Psoas muscle (tissue), 8 donors: ENCODE data around the gene CPVL. TPM values are rescaled to one million over a fixed set of nuclear protein-coding genes. Genes with fewer than 3 reads are reported as not detected.
A peak's percentile ranks its signal among the peaks of the same experiment; 100 is the strongest.

ENCODE experiments used
- ATAC-seq, 4 donors: fragments of 200-7000 bp; cut with Tn5 transposase; one replicate each; pipeline ENCODE4 v1.9.1; 2020; ENCODE audit warnings: moderate library complexity in 3 of 4, mild to moderate bottlenecking in 2 of 4
- DNase-seq, 2 donors: peaks; one replicate each; pipeline ENCODE4 v3.0.0-alpha.2; 2020
- H3K27ac ChIP-seq: fragments of 200-600 bp; one replicate; pipeline ENCODE4 v1.8.0; 2022
- H3K27me3 ChIP-seq, 3 donors: fragments of 200-600 bp in 1 of 3; one replicate each; pipeline versions ENCODE4 v1.6.1 to v1.8.0; 2013 to 2022; ENCODE audit warnings: low read length in 2 of 3, mild to moderate bottlenecking in 2 of 3, moderate library complexity in 1 of 3; ENCODE audit not compliant: insufficient read depth in 3 of 3
- H3K36me3 ChIP-seq, 2 donors: fragments of 200-600 bp in 1 of 2; one replicate each; pipeline versions ENCODE4 v1.6.1 to v1.8.0; 2013 to 2022; ENCODE audit warnings: low read depth in 1 of 2, mild to moderate bottlenecking in 1 of 2, moderate library complexity in 1 of 2; ENCODE audit not compliant: insufficient read depth in 1 of 2
- H3K4me1 ChIP-seq: fragments of 200-600 bp; one replicate; pipeline ENCODE4 v1.8.0; 2022
- H3K4me3 ChIP-seq: fragments of 200-600 bp; one replicate; pipeline ENCODE4 v1.8.0; 2022; ENCODE audit warnings: mild to moderate bottlenecking
- H3K9me3 ChIP-seq: fragments of 200-600 bp; one replicate; pipeline ENCODE4 v1.8.0; 2022
- WGBS, 3 donors: extraction: QIAGEN DNeasy Blood & Tissue Kit; methylation state at CpG; one replicate each; pipeline versions ENCODE4 v1.1.6 to v1.1.7; 2013; 5-methylcytosine and 5-hydroxymethylcytosine counted together
- intact Hi-C, 2 donors: fragments of 100-400 bp; cut with DNase I; formaldehyde crosslinking; loops; one replicate each; pipeline versions ENCODE4 v1.11.0 to v1.14.2; 2022
- long read RNA-seq, 2 donors: library from polyadenylated mRNA; unstranded; transcript quantifications; one replicate each; pipeline ENCODE4 v2.0.0, GENCODE V29; 2021
- polyA plus RNA-seq, 3 donors: library from polyadenylated mRNA; stranded (reverse); fragments of 200-250 nt; gene quantifications; one replicate each; pipeline ENCODE4 v1.2.3, GENCODE V29; 2013
- total RNA-seq, 4 donors: library from RNA; stranded (reverse); fragmentation: NEBNext Ultra II Directional in 2 of 4; extraction: Animal tissue kit (Norgen Biotek cat#: 25700) in 2 of 4; gene quantifications; one replicate each; pipeline versions ENCODE4 v1.2.1 to v1.2.4, GENCODE V29; 2021 to 2023
- TF ChIP-seq, protein P1 (sequence below): fragments of 200-600 bp; IDR thresholded peaks from one replicate; pipeline ENCODE4 v1.8.0; 2022; ENCODE audit warnings: antibody characterized with exemption
- donor health status: healthy with polysubstance abuse.
- donor health status: DM: no; HTN: no; CAD: no; lungs with moderate emphysema.
- donor health status: Bipolar disorder and iron deficiency.
- donor health status: healthy.
- donor health status: DM: yes; HTN: yes; CAD: no.
- donor health status: DM: no; HTN: no; CAD: no.
- donor health status: DM: no; HTN: no; CAD: no.
- donor health status: DM: yes; HTN: yes; CAD: no.

The CPVL gene
- total RNA-seq: 10 to 100 TPM in 2 of 4 donors, 1 to 10 TPM in 2; 6.1 to 49.6 (median 16.8) TPM
- 1 to 10 TPM; 1.6 to 5.5 (median 2.8) TPM for polyA plus RNA-seq
- long read RNA-seq, donor 1, transcript CPVL-201 (13 exons, 2,091 nt): major isoform, 7 of 10 reads
- long read RNA-seq, donor 1, partial matches to known transcripts: 2 of 10 reads
- long read RNA-seq, donor 1, other reads (novel, unspliced or antisense): 1 of 10 reads
- long read RNA-seq, donor 2, transcript CPVL-201 (13 exons, 2,091 nt): major isoform, 11 of 19 reads
- long read RNA-seq, donor 2, partial matches to known transcripts: 3 of 19 reads
- long read RNA-seq, donor 2, other reads (novel, unspliced or antisense): 5 of 19 reads

DNA sequence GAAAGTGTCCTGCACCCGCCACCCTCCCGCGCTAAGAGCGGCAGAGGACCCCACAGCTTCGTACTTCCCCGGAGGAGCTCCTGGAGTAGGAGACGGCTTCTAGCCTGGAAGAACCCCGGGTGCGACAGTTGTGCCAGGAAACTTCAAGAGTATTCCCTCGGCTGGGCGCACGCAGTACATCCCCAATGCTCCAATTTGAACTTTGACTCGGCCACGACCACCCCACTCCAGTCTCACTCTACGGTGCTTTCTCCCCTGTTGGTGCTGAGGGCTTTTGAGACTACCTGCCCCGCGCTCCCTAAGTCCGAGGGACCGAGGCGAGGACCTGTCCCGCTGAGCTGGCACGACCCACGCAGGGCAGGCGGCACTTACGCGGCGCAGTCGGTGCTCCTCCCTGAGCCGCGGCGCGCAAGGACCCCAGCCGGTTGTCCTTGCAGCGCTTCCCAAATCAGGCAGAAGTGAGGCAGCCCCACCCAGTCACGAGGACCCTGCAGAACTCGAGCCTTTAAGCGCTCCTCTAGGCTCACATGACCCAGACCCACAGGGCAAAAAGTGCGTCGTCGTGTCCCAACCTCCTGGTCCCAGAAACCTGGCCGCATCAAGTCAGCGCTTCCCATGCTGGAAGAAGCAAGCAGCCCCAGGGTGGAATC lies at the start of gene CPVL:
Gene CPVL, minus strand, starts transcription at position 481 of the 650 bp plus-strand sequence. CDS start 25,476 bp downstream, outside the sequence.
- Histone ChIP-seq H3K9me3 (no peaks in the 10 kb centered on the region), H3K4me1 (peaks cover 13% of the 10 kb centered on the region), H3K36me3 (no peaks in the 10 kb centered on the region), H3K27ac (peak within 1 kb of the TSS; percentile 68), H3K4me3 (peak within 1 kb of the TSS; percentile 71), H3K27me3 (no peaks in the 10 kb centered on the region)
- WGBS, 3 donors: 1 to 4% (median 2%) methylated on average over 42 of the region's 42 CpGs
- TF ChIP-seq, protein P1, sequence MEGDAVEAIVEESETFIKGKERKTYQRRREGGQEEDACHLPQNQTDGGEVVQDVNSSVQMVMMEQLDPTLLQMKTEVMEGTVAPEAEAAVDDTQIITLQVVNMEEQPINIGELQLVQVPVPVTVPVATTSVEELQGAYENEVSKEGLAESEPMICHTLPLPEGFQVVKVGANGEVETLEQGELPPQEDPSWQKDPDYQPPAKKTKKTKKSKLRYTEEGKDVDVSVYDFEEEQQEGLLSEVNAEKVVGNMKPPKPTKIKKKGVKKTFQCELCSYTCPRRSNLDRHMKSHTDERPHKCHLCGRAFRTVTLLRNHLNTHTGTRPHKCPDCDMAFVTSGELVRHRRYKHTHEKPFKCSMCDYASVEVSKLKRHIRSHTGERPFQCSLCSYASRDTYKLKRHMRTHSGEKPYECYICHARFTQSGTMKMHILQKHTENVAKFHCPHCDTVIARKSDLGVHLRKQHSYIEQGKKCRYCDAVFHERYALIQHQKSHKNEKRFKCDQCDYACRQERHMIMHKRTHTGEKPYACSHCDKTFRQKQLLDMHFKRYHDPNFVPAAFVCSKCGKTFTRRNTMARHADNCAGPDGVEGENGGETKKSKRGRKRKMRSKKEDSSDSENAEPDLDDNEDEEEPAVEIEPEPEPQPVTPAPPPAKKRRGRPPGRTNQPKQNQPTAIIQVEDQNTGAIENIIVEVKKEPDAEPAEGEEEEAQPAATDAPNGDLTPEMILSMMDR: no peak
- ATAC-seq (peak; percentile 59 to 74 (median 68)), DNase-seq (peak; percentile 55 to 71)
- intact Hi-C loops: no loop called here

DNA sequence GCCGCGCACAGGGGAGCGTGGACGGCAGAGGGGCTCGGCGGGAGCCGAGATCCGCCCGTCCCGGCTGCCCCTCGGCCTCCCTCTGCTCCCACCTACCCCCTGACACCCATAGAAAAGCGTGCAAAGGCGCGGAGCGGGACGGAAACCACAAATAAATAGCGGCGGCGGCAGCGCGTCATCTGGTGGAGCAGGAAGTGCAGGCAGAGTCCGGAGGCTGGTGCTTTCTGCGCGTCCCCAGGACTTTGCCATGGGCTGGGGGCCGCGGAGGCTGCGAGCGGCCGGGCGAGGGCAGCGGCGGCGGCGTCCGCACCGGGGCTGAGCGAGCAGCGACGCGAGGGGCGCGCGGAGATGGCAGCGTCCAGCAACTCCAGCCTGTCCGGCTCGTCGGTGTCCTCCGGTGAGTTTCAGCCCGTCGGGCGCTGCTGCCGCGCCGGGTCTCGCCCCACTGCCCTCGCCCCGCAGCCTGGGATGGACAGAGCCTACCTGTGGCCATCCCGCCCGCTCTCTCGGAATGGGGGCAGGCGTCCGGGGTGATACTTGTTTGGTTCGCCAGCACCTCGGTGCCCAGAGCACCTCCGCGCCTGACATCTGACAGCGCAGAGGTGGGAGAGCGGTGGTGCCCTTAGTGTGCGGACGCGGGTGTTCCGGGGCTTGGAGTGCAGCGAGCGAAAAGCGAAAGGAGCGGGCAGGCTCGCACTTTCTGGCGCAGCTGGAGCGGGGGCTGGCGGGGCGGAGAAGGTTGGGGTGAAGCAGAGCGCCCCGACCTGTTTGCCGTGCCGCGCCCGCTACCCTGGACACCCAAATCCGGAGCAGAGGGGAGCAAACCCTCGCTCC lies 48.5 kb upstream of the CPVL start, which contains the start of gene CHN2:
Gene CHN2, plus strand, starts transcription at position 182 of the 834 bp plus-strand sequence.
- H3K4me3 ChIP-seq: peak within 1 kb of the TSS; percentile 71
- no peaks in the 10 kb centered on the region for H3K9me3 ChIP-seq
- no peaks in the 10 kb centered on the region for H3K36me3 ChIP-seq
- TF ChIP-seq, protein P1: no peak
- H3K27ac ChIP-seq: no peak within 1 kb of the TSS
- WGBS, 3 donors: 0 to 1% (median 0%) methylated on average over 80 to 89 of the region's 89 CpGs
- DNase-seq (peak; percentile 58 to 71), ATAC-seq (peak; percentile 73 to 83 (median 74))
- H3K27me3 ChIP-seq: peaks cover 0 to 2% (median 0%) of the 10 kb centered on the region in 3 donors
- intact Hi-C loops: loop anchor here in 1 of 2 donors (5.0 kb wide), 1 partner anchor 212 kb away; no protein-coding TSS in a partner anchor
- H3K4me1 ChIP-seq: peaks cover 4% of the 10 kb centered on the region

- peak overlapping the region; percentile 71 for H3K4me3 ChIP-seq
- H3K27ac ChIP-seq: no peak overlapping the region
- no peaks in the 10 kb centered on the region for H3K9me3 ChIP-seq
- peaks cover 4% of the 10 kb centered on the region for H3K4me1 ChIP-seq
- 1 to 4% (median 3%) methylated on average over 20 to 40 of the region's 40 CpGs for WGBS, 3 donors
- DNase-seq (peak in 1 of 2 donors; percentile 21), ATAC-seq (peak; percentile 19 to 62 (median 39))
- TF ChIP-seq, protein P1: no peak
- intact Hi-C loops: loop anchor here in 1 of 2 donors (5.0 kb wide), 1 partner anchor 213 kb away; no protein-coding TSS in a partner anchor
- no peaks in the 10 kb centered on the region for H3K36me3 ChIP-seq
- H3K27me3 ChIP-seq: peaks cover 0 to 2% (median 0%) of the 10 kb centered on the region in 3 donors
These were observed 47.9 kb upstream of the CPVL start for GRCh38 chr7:29194206-29194593.

DNA sequence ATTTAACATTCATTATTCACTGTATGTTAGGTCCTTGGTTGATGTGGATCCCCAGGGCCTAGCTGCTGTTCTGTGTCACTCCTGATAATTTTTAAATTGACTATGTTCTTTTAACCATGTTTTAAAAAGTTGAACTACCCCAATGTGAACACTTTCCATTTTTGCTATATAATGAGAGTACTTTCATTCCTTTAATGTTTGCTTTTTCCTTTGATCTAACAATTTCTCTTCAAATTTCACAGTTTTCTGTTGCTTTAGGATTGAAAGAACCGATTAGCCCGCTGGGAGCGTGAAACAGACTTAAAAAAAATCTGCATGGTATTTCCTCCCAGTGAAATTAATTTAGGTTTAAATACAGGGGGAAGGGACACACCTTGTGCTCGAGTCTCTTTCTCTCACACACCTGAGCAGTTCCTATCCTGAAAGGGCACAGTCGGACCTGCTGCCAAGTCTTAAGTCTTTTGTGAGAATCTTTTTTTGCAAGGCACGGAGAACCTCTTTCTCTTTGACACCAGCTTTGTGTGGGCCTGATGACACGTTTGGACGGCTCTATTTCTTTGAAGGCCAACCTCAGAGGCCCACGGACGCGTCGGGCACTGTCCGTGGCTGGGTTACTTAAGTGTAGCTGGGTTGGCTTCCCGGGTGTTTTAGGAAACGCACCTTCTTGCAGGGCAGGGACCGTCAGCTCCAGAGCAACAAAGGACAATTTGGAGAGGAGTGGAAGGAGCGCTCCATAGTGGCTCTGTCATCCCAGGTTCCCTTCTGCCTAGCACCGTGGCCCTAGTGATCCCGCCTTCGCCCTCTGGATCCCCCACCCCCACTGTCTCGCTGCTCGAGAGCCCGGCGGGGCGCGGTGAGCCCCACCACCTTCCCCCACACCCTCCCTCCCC lies 47.2 kb upstream of the CPVL start:
- ATAC-seq (peak; percentile 3 to 7 (median 6)), DNase-seq (no peak)
- Histone ChIP-seq H3K27ac (no peak overlapping the region), H3K36me3 (no peaks in the 10 kb centered on the region), H3K4me1 (peaks cover 4% of the 10 kb centered on the region), H3K4me3 (peak overlapping the region; percentile 71), H3K27me3 (peaks cover 0 to 2% (median 0%) of the 10 kb centered on the region in 3 donors), H3K9me3 (no peaks in the 10 kb centered on the region)
- 34 to 37% (median 36%) methylated on average over 26 of the region's 26 CpGs for WGBS, 3 donors
- TF ChIP-seq, protein P1: no peak
- intact Hi-C loops: loop anchor here in 1 of 2 donors (5.0 kb wide), 1 partner anchor 214 kb away; no protein-coding TSS in a partner anchor
